ENCODE data around the gene SH2D1B.

The SH2D1B gene

GRCh38 chr1:162398999-162399580 lies 12.8 kb downstream of the SH2D1B start:
- no peak for DNase-seq (ENCODE audit: low spot score)

- DNase-seq (ENCODE audit: low spot score), result no peak
Measured at GRCh38 chr1:162397943-162398560, 13.9 kb downstream of the SH2D1B start.

- no peak for DNase-seq (ENCODE audit: low spot score)
Measured at GRCh38 chr1:162397039-162397448, 14.9 kb downstream of the SH2D1B start.

- no peak for DNase-seq (ENCODE audit: low spot score)
Measured at GRCh38 chr1:162396201-162396906, 15.6 kb downstream of the SH2D1B start.

- peak; percentile 47 for DNase-seq (ENCODE audit: low spot score)
Measured at GRCh38 chr1:162391790-162392563, 20.0 kb downstream of the SH2D1B start.

GRCh38 chr1:162390396-162391185 lies 21.3 kb downstream of the SH2D1B start:
- no peak for DNase-seq (ENCODE audit: low spot score)

GRCh38 chr1:162389971-162390370 lies 22.0 kb downstream of the SH2D1B start:
- DNase-seq (ENCODE audit: low spot score), result no peak

- no peak for DNase-seq (ENCODE audit: low spot score)
Measured at GRCh38 chr1:162389021-162389818, 22.7 kb downstream of the SH2D1B start.

- DNase-seq (ENCODE audit: low spot score), result no peak
Measured at GRCh38 chr1:162388615-162389014, 23.3 kb downstream of the SH2D1B start.

GRCh38 chr1:162388083-162388594 lies 23.8 kb downstream of the SH2D1B start:
- DNase-seq (ENCODE audit: low spot score), result no peak

GRCh38 chr1:162387226-162388082 lies 24.5 kb downstream of the SH2D1B start:
- DNase-seq (ENCODE audit: low spot score), result no peak

- no peak for DNase-seq (ENCODE audit: low spot score)
Measured at GRCh38 chr1:162386292-162387225, 25.4 kb downstream of the SH2D1B start.

- DNase-seq (ENCODE audit: low spot score), result no peak
Measured at GRCh38 chr1:162385702-162386101, 26.2 kb downstream of the SH2D1B start.

GRCh38 chr1:162385280-162385623 lies 26.7 kb downstream of the SH2D1B start:
- DNase-seq (ENCODE audit: low spot score), result no peak

GRCh38 chr1:162384601-162385279 lies 27.2 kb downstream of the SH2D1B start:
- DNase-seq (ENCODE audit: low spot score), result no peak

GRCh38 chr1:162384116-162384515 lies 27.8 kb downstream of the SH2D1B start:
- DNase-seq (ENCODE audit: low spot score), result no peak

- no peak for DNase-seq (ENCODE audit: low spot score)
Measured at GRCh38 chr1:162383516-162383915, 28.4 kb downstream of the SH2D1B start.

GRCh38 chr1:162383091-162383490 lies 28.8 kb downstream of the SH2D1B start:
- DNase-seq (ENCODE audit: low spot score), result no peak
